Prostate gland (tissue), 2 donors: Measurements from ENCODE around the gene CCT2. TPM values are rescaled to one million over a fixed set of nuclear protein-coding genes. Genes with fewer than 3 reads are reported as not detected.

ENCODE experiments used
- DNase-seq: peaks from one replicate; pipeline ENCODE4 v3.0.0-alpha.2; 2019; ENCODE audit warnings: low spot score
- H3K27ac ChIP-seq, 2 donors: fragments of 200-600 bp; sonication (generic); 2 replicates each; pipeline ENCODE4 v1.5.1; 2017 to 2019
- H3K27me3 ChIP-seq: fragments of 200-600 bp; sonication (generic); replicated peaks from 2 replicates; pipeline ENCODE4 v1.5.1; 2019; ENCODE audit not compliant: insufficient read depth
- H3K36me3 ChIP-seq, 2 donors: fragments of 200-600 bp; sonication (generic); 1 replicate in 1 of 2; 2 replicates in 1 of 2; pipeline versions ENCODE4 v1.5.1 to v1.8.1; 2017 to 2019
- H3K4me1 ChIP-seq: fragments of 200-600 bp; sonication (generic); replicated peaks from 2 replicates; pipeline ENCODE4 v1.5.1; 2019
- H3K4me3 ChIP-seq, 2 donors: fragments of 200-600 bp; sonication (generic); 2 replicates each; pipeline ENCODE4 v1.5.1; 2017 to 2019
- H3K9me3 ChIP-seq: fragments of 200-600 bp; sonication (generic); 2 replicates; pipeline ENCODE4 v1.5.1; 2017
- POLR2A ChIP-seq: fragments of 450-650 bp; IDR thresholded peaks from one replicate; pipeline ENCODE4 v1.6.1; 2016; ENCODE audit warnings: antibody characterized with exemption, mild to moderate bottlenecking
- POLR2AphosphoS5 ChIP-seq: sonication (generic); formaldehyde crosslinking; IDR thresholded peaks from one replicate; pipeline ENCODE4 v1.6.1; 2017; ENCODE audit warnings: antibody characterized with exemption
- WGBS: methylation state at CpG from one replicate; pipeline ENCODE4 v1.1.5; 2018; 5-methylcytosine and 5-hydroxymethylcytosine counted together
- intact Hi-C: fragments of 100-400 bp; cut with DNase I; formaldehyde crosslinking; loops from one replicate; pipeline ENCODE4 v1.14.2; 2022
- total RNA-seq, 2 donors: library from RNA; depleted of rRNA; stranded (reverse); fragments of >200 nt; gene quantifications; one replicate each; pipeline ENCODE4 v1.1.0, GENCODE V29; 2016
- TF ChIP-seq, protein P1 (sequence below), 4 experiments: fragments of 200-600 bp in 2 of 4; fragments of 450-650 bp in 2 of 4; sonication (generic) in 2 of 4; IDR thresholded peaks; 1 replicate in 3 of 4; 2 replicates in 1 of 4; pipeline ENCODE4 v1.5.1; 2016 to 2019; ENCODE audit warnings: antibody characterized with exemption in 4 of 4, mild to moderate bottlenecking in 2 of 4, moderate library complexity in 2 of 4

CCT2 gene
- total RNA-seq, 2 donors from 2014 or later: 86.7 to 116 TPM

DNA sequence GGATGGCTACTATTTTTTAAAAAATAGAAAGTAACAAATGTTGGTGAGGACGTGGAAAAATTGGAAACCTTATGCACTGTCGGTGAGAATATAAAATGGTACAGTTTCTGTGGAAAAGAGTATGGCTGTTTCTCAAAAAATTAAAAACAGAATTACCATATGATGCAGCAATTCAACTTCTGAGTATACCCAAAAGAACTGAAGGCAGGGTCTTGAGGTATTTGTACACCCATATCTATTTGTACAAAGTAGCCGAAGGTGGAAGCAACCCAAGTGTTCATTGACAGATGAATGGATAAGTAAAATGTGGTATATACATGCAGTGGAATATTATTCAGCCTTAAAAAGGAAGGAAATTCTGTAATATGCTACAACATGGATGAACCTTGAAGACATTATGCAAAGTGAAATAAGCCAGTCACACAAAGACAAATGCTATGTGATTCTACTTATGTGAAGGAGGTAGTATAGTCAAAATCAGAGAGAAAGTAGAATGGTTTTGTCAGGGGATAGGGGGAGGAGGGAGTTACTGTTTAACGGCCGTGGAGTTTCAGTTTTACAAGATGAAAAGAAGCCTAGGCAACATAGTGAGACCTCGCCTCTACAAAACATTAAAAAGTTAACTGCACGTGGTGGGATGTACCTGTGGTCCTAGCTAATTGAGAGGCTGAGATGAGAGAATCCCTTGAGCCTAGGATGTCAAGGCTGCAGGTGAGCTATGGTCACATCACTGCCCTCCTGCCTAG is 38.4 kb upstream of the CCT2 start:
- no peaks in the 10 kb centered on the region for H3K27me3 ChIP-seq
- TF ChIP-seq POLR2A (no peak), POLR2AphosphoS5 (no peak)
- TF ChIP-seq, protein P1, sequence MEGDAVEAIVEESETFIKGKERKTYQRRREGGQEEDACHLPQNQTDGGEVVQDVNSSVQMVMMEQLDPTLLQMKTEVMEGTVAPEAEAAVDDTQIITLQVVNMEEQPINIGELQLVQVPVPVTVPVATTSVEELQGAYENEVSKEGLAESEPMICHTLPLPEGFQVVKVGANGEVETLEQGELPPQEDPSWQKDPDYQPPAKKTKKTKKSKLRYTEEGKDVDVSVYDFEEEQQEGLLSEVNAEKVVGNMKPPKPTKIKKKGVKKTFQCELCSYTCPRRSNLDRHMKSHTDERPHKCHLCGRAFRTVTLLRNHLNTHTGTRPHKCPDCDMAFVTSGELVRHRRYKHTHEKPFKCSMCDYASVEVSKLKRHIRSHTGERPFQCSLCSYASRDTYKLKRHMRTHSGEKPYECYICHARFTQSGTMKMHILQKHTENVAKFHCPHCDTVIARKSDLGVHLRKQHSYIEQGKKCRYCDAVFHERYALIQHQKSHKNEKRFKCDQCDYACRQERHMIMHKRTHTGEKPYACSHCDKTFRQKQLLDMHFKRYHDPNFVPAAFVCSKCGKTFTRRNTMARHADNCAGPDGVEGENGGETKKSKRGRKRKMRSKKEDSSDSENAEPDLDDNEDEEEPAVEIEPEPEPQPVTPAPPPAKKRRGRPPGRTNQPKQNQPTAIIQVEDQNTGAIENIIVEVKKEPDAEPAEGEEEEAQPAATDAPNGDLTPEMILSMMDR (IDR thresholded peaks at IDR 0.05): no peak
- no peaks in the 10 kb centered on the region for H3K9me3 ChIP-seq
- WGBS: 90% methylated on average over 7 of the region's 7 CpGs
- H3K4me1 ChIP-seq: no peaks in the 10 kb centered on the region
- no peak overlapping the region for H3K27ac ChIP-seq
- intact Hi-C loops: loop anchor here (10.0 kb wide), 1 partner anchor 132 kb away; no protein-coding TSS in a partner anchor
- H3K36me3 ChIP-seq: no peaks in the 10 kb centered on the region
- no peak overlapping the region for H3K4me3 ChIP-seq
- DNase-seq: no peak

DNA sequence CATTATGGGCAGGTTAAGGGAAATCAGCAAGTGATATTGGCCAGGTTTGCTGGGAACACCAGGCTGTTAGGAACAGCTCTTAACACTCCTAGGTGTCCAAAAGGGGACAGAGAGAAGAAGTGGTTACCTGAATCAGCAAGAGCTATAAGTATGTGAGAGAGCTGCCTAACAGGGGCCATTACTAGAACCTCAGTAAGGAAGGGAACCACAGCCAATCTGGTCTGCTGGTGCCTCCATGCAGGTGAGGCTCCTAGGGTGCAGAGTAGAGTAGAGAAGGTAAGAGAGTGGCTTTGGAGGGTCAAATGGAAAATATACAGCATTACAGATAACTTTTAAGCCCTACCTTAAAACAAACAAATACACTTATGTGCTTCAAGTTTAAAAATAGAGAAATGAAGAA is 36.6 kb upstream of the CCT2 start:
- Histone ChIP-seq H3K4me1 (no peaks in the 10 kb centered on the region), H3K27me3 (no peaks in the 10 kb centered on the region), H3K27ac (no peak overlapping the region), H3K9me3 (no peaks in the 10 kb centered on the region), H3K4me3 (no peak overlapping the region), H3K36me3 (no peaks in the 10 kb centered on the region)
- DNase-seq: no peak
- TF ChIP-seq, protein P1 (IDR thresholded peaks at IDR 0.05): no peak
- TF ChIP-seq POLR2A: no peak
- TF ChIP-seq POLR2AphosphoS5: no peak
- intact Hi-C loops: loop anchor here (10.0 kb wide), 1 partner anchor 134 kb away; no protein-coding TSS in a partner anchor

DNA sequence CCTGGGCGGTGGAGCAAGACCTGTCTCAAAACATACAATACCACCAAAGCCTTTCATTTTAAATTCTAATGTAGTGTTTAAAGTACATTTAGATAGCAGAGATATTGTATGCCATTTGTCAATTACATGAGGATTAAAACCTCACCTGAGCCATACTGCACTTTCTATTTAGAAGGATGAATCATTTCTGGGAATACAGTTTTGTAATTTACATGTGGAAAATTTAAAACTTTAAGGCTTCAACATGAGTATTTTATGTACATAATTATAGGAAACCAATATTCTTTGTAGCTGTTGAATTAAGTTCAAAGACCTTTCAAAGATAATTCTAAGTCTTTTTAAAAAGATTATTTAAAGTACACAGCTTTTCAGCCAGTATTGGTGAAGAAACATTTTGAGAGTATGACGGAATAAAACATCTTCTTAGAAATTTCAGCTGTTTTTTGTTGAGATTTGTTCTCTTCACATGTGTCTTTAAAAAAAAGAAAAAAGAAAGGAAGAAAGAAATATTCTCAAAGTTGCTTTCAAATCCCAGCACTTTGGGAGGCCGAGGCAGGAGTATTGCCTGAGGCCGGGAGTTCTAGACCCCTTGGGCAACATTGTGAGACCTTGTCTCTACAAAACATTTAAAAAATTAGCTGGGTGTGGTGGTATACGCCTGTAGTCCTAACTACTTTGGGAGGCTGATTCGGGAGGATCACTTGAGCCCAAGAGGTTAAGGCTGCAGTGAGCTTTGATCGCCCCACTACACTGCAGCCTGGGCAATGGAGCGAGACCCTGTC is 34.5 kb upstream of the CCT2 start:
- Histone ChIP-seq H3K9me3 (no peaks in the 10 kb centered on the region), H3K4me3 (no peak overlapping the region), H3K27me3 (no peaks in the 10 kb centered on the region), H3K36me3 (no peaks in the 10 kb centered on the region), H3K27ac (no peak overlapping the region), H3K4me1 (no peaks in the 10 kb centered on the region)
- WGBS: 97% methylated on average over 8 of the region's 8 CpGs
- DNase-seq: no peak
- intact Hi-C loops: no loop called here
- TF ChIP-seq POLR2A: no peak
- no peak for TF ChIP-seq POLR2AphosphoS5

DNA sequence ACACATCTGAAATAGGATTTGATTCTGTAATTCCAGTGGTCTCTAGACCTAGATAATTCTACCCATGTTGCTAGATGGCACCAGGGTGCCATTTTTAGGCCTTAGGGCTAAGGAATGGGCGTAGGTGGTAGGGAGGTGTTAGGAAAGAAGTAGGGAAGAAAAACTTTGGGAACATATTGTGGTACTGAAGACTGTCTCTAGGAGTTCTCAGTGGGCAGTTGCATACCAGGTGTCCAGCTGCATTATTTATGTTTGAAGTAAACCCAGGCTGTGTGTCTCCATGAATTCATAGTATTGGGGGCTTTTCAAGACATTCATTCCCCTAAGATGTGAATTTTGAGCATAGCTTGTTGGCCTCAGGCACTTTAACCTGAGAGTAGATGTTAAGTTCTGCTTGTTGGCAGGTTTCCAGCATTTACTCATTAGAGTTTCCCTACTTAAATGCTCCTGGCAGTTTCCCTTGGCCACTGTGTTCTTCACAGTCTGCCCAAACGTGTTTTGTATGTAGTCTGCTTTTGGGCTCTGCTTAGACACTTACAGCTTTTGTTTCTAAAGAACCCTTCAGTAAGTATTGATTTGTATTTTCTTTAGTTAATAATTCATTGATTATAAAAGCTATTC is 31.5 kb upstream of the CCT2 start:
- H3K36me3 ChIP-seq: no peaks in the 10 kb centered on the region
- intact Hi-C loops: no loop called here
- peak; percentile 26 for TF ChIP-seq POLR2AphosphoS5
- TF ChIP-seq, protein P1 (IDR thresholded peaks at IDR 0.05): no peak
- no peaks in the 10 kb centered on the region for H3K9me3 ChIP-seq
- DNase-seq: peak; percentile 41
- H3K27me3 ChIP-seq: no peaks in the 10 kb centered on the region
- no peaks in the 10 kb centered on the region for H3K4me1 ChIP-seq
- 53% methylated on average over 2 of the region's 2 CpGs for WGBS
- H3K4me3 ChIP-seq: no peak overlapping the region
- no peak overlapping the region for H3K27ac ChIP-seq

DNA sequence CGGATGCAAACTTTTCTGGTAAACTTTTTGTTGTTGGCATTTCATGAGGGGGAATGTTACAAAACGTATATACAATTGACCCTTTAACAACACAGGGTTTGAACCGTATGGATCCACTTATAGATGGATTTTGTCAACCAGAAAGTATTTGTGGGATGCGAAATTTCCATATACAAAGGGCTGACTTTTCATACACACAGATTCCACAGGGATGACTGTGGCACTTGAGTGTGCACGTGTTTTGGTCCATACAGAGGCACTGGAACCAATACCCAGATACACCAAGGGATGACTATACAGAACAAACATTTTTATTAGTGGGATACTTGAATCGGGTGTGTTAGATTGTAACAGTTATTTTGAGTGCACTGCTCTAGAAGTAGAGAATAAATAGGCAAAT is 29.8 kb upstream of the CCT2 start:
- intact Hi-C loops: no loop called here
- no peaks in the 10 kb centered on the region for H3K4me1 ChIP-seq
- no peaks in the 10 kb centered on the region for H3K27me3 ChIP-seq
- WGBS: 63% methylated on average over 6 of the region's 6 CpGs
- H3K9me3 ChIP-seq: no peaks in the 10 kb centered on the region
- no peak overlapping the region for H3K27ac ChIP-seq
- TF ChIP-seq, protein P1 (IDR thresholded peaks at IDR 0.05): no peak
- no peak for TF ChIP-seq POLR2A
- no peak for DNase-seq
- no peaks in the 10 kb centered on the region for H3K36me3 ChIP-seq
- no peak overlapping the region for H3K4me3 ChIP-seq
